Eye (tissue), 1 donor: Measurements from ENCODE around the gene LIPA.

Experiments used
- DNase-seq: peaks from one replicate; pipeline ENCODE4 v3.0.0-alpha.2; 2015

The LIPA gene

GRCh38 chr10:89238956-89239644 lies 12.5 kb downstream of the LIPA start:
- DNase-seq: no peak

DNA sequence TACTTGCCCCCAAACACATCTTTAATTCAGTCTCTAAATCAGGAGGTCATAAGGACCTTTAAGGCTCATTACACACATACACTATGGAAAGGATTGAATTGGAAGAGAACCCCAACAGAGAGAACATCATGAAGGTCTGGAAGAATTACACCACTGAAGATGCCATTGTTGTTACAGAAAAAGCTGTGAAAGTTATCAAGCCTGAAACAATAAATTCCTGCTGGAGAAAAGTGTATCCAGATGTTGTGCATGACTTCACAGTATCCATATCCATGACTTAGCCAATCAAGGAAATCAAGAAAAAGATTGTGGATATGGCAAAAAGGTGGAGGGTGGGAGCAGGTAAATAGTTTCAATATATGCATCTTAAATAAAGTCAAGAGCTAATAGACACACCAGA lies 13.7 kb downstream of the LIPA start:
- no peak for DNase-seq

DNA sequence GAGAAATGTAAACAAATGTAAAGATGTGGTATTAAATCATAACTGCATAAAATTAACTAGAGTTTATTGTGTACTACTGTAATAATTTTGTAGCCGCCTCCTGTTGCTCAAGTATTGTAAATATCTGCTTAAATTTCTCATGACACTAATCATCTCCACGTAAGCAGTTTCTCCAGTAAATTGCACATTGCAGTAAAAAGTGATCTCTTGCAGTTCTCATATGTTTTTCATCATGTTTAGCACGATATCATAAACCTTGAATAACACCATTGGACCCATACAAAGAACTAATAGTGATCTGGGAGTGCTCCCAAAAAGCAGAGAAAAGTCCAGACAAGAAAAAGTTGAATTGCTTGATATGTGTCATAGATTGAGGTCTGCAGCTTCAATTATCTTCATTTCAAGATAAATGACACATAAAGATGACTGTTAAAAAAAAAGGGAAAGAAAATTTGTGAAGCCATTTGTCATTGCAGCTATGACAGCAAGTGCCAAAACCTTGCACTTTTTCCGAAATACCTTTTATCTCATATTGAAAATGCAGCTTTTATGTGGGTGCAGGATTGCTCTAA lies 15.3 kb downstream of the LIPA start:
- DNase-seq: no peak

- no peak for DNase-seq
These were observed 16.3 kb downstream of the LIPA start for GRCh38 chr10:89235073-89235798.

GRCh38 chr10:89233033-89233432 lies 18.5 kb downstream of the LIPA start:
- DNase-seq: no peak

GRCh38 chr10:89228962-89229361 lies 22.6 kb downstream of the LIPA start:
- DNase-seq: no peak

GRCh38 chr10:89228146-89228545 lies 23.4 kb downstream of the LIPA start:
- DNase-seq: no peak

DNA sequence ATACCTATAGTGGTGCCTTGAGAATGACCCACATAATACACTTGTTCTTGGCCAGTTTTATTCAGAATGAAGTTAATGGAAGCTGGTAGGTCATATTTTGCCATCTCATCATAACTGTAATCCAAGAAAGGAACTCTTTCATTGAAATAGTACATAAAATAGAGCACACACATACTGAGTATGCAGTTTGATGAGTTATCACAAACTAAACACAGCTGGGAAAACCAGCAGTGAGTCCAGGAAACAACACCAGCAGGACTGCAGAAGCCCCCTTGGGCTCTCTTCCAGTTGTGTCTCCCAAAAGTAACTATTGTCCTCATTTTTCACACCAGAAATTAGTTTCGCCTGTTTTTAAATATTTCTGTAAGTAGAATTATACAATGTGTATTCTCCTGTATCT lies 24.7 kb downstream of the LIPA start:
- DNase-seq: no peak

GRCh38 chr10:89224739-89225443 lies 26.7 kb downstream of the LIPA start:
- peak; percentile 73 for DNase-seq

- DNase-seq: no peak
These were observed 29.7 kb downstream of the LIPA start for GRCh38 chr10:89221919-89222318.

GRCh38 chr10:89219513-89220218 lies 31.9 kb downstream of the LIPA start:
- no peak for DNase-seq

GRCh38 chr10:89217057-89217990 lies 34.3 kb downstream of the LIPA start:
- peak; percentile 88 for DNase-seq

- DNase-seq: no peak
These were observed 35.5 kb downstream of the LIPA start for GRCh38 chr10:89216056-89216455.

GRCh38 chr10:89215511-89215910 lies 36.1 kb downstream of the LIPA start:
- no peak for DNase-seq

GRCh38 chr10:89214566-89215165 lies 36.9 kb downstream of the LIPA start:
- no peak for DNase-seq

- peak; percentile 75 for DNase-seq
These were observed 38.3 kb downstream of the LIPA start for GRCh38 chr10:89213191-89213808.

- DNase-seq: no peak
These were observed 40.7 kb downstream of the LIPA start for GRCh38 chr10:89210794-89211425.

- no peak for DNase-seq
These were observed 41.9 kb downstream of the LIPA start for GRCh38 chr10:89209718-89210117.

GRCh38 chr10:89207801-89208551 lies 43.6 kb downstream of the LIPA start:
- DNase-seq: peak; percentile 69
